Activated T-helper 1 cell treated with Interleukin-2 at 50 U/mL for 16 hours (primary cell): Measurements from ENCODE around the gene TMEM86A.

ENCODE experiments used
- DNase-seq: peaks from one replicate; pipeline ENCODE4 v3.0.0-alpha.2; 2020; ENCODE audit warnings: low read depth

Gene TMEM86A

GRCh38 chr11:18700375-18700774 is 1.8 kb downstream of the TMEM86A start:
- no peak for DNase-seq

GRCh38 chr11:18700872-18701271 is 2.3 kb downstream of the TMEM86A start:
- no peak for DNase-seq

GRCh38 chr11:18701614-18702216 is 3.1 kb downstream of the TMEM86A start:
- DNase-seq: no peak

GRCh38 chr11:18703001-18703763 is 4.6 kb downstream of the TMEM86A start:
- DNase-seq: no peak

DNA sequence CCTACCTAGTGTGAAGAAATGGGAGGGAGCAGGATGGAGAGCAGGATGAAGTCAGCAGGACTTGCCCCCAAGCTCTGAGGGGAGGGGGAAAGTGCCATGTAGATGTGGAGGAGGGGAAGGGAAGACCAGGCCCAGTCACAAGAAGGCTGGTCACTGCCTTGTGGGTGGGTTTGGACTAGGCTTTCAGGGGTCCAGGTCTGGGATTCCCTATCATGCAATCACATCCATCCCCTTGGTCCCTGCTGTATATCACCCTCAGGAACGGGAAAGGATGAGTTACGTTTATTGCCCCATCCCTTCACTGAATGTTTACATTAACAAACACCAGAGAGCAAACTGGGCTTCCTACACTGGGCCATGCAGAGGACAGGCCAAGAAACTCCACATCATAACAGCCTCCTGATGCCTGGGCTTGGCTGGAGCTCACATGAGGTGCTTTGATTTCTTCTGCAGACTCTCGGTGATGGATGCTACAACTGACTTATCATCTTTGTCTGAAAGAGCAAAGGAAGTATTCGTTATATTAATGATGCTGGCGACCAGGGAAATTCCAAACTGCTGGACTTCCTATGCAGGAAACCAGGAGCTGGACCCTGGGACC is 5.6 kb downstream of the TMEM86A start:
- DNase-seq: no peak

DNA sequence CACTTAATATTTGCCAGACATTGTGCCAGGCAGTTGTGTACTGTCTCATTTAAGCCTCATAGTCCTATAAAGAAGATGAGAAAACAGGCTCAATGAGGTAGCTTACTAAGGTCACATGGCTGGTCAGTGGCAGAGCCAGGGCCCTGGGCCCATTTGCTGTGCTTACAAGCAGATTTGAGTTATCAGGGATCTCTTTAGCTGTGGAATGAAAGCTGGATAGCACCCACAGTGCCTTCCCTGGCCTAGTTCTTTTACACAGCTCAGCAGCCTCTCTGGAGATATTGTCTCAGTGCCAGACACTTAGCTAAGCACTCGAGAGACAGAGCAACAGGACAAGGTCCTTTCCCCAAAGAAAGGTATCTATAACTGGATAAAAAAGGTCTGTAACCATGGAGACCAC is 6.1 kb downstream of the TMEM86A start:
- DNase-seq: no peak

- DNase-seq: no peak
These were observed 7.2 kb downstream of the TMEM86A start for GRCh38 chr11:18705651-18706281.

GRCh38 chr11:18706330-18707243 is 8.0 kb downstream of the TMEM86A start:
- peak; percentile 37 for DNase-seq

- DNase-seq: no peak
These were observed 9.3 kb downstream of the TMEM86A start for GRCh38 chr11:18707811-18708340.

DNA sequence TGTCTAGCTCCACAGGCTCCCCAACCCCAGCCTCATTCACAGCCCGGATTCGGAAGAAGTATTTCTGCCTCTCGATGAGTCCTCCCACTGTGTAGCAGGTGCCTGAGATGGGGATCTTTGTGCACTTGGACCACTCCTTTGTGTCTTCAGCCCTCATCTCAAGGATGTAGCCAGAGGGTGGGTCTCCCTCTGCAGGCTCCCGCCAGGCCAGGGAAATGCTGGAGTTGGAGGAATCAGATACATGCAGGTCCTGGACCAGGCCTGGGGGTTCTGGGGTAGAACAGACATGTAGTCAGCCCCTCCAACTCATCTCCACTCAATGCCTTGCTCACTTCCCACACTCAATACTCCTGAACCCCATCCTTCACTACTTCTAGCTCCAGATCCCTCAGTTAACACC is 10.8 kb downstream of the TMEM86A start:
- no peak for DNase-seq

- no peak for DNase-seq
These were observed 12.0 kb downstream of the TMEM86A start for GRCh38 chr11:18710545-18710944.

DNA sequence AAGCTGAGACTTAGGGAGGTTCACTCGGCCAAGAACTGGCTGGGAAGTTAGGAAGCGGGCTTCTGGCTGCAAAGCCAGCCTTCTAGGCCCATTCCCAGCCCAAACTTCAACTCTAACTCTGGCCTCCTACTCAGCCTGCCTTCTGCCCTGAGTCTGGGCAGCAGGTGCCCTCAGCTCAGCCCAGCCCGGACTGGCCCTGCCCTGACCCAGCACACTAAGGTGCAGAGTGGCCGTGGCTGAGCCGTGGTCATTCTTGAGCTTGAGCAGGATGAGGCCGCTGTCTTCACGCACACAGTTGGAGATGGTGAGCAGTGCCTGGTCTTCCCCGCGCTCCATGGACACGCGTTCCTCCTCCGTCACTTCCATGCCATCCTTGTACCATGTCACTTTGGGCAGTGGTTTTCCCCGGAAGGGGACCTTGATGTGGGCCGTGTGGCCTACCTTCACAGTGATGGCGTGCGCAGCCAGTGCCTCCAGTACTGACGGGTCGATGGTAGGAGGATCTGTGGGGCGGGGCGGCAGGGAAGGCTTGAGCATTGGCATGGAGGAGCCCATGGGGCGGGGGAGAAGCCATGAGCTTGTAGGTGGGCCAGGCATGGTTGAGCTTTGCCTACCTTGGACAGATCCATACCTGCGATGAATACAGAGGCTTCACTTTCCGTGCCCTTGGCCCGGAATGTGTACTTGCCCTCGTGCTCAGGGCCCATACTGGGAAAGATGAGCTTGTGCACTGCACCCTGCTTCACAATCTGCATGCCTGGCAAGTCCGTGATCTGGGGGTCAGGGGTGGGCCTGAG is 15.3 kb downstream of the TMEM86A start:
- no peak for DNase-seq

GRCh38 chr11:18714443-18714780 is 15.8 kb downstream of the TMEM86A start:
- DNase-seq: no peak

DNA sequence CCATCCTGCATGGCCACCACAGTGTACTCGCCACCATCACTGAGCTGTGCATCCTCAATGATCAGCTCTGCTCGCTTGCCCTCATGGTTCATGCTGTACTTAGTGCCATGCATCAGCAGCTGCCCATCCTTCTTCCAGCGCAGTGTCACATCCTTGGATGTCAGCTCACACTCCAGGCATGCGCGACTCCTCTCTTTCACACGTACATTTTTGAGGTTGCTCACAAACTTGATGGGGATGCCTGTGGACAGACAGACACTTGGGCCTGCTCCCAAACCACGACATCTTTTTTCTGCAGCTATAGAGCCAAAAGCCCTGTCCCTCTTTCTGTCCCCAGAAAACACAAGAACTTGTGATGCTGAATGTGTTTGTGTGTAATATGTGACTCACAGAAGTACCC is 16.9 kb downstream of the TMEM86A start:
- no peak for DNase-seq

DNA sequence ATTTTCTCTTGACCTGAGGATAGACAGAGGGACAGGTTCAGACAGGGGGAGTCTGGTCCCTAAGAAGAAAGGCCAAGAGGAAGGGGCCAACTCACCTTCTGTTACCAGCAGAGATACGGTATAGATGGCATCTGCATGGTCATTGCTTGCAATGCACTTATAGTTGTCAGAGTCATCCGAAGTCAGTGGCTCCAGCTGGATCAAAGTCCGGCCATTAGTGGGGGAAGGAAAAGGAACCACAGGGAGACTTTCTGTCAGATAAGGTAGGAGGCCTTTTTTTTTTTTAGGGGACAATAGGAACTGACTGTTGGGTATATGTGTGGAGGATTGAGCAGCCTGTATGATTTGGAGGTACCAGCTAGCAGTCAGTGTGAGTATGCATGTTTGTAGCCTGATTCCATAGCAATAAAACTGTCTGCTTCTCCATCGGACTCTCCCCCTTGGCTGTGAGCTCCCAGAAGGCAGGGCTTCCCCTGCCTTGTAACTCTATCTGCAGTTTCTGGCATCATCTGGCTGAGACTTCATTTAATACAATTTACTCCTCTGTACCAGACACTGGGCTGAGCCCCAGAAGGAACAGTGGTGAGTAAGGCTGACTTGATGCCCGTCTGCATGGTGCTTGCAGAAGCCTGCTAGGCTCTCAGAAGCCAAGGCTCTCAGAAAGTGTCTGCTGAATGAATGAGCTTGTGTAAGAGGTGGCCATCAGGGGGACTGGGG is 21.7 kb downstream of the TMEM86A start:
- DNase-seq: no peak

DNA sequence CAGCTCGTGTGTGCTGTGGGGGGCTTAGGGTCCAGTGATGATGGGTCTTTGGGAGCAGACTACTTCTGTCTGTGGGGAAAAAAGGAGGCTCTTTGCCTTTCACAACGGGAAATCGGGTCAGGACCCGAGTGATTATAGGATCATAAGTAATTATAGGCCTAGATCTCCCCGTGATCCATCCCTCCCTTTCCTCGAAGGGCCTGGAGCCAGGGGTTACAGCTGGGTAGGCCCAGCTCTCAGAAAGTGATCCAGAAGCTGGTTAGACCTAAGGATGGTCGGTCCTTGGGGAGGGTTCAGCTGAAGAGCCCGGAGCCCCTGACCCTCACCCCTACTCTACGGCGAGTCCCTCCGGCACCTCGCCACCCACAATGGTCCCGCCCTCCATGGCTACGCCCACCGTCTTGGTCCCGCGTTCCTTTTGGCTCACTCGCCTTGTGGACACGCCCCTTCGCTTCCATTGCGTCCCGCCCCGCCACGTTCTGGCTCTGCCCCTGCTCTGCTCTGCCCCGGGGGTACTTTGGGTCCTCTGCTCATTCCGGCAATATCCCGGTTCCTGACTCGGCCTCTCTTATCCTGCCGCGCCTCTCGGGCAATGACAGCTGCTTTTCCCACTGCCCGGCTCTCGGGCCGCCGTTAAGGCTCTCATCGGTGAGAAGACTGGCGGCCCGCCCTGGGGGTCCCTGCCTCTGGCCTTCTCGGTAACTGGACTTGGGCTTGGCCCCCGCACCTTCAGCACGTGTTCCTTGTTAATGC is 22.4 kb downstream of the TMEM86A start:
- DNase-seq: peak; percentile 69

- no peak for DNase-seq
These were observed 23.1 kb downstream of the TMEM86A start for GRCh38 chr11:18721561-18722292.

GRCh38 chr11:18722293-18722637 is 23.7 kb downstream of the TMEM86A start:
- DNase-seq: no peak

DNA sequence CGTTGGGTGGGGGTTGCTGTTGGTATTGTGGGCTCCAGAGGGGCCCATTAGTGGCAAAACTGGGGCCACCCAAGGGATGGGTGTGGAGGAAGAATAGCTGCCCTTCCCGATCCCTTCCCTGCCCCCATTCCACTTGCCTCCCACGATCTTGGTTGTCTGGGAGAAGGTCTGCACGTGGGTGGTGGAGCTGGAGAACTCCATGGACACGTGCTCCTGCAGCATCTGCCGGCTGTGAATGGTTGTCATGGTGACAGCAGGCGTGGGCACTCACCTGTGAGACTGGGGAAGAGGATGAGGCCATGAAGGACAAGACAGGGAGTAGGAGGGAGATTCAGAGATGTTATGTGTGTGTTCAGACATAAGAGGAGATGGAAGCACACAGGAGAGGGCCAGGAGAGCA is 25.4 kb downstream of the TMEM86A start:
- no peak for DNase-seq
